GM12874 (cell line): ENCODE data around the gene NIBAN1.

Source experiments
- TF ChIP-seq, protein P1 (sequence below): IDR thresholded peaks from 2 replicates; pipeline ENCODE4 v1.5.1; 2011; ENCODE audit warnings: low read depth, mild to moderate bottlenecking, control low read depth, low read length, moderate library complexity; ENCODE audit not compliant: insufficient read depth

The NIBAN1 gene

GRCh38 chr1:184947497-184948256 lies 26.6 kb downstream of the NIBAN1 start:
- TF ChIP-seq, protein P1, sequence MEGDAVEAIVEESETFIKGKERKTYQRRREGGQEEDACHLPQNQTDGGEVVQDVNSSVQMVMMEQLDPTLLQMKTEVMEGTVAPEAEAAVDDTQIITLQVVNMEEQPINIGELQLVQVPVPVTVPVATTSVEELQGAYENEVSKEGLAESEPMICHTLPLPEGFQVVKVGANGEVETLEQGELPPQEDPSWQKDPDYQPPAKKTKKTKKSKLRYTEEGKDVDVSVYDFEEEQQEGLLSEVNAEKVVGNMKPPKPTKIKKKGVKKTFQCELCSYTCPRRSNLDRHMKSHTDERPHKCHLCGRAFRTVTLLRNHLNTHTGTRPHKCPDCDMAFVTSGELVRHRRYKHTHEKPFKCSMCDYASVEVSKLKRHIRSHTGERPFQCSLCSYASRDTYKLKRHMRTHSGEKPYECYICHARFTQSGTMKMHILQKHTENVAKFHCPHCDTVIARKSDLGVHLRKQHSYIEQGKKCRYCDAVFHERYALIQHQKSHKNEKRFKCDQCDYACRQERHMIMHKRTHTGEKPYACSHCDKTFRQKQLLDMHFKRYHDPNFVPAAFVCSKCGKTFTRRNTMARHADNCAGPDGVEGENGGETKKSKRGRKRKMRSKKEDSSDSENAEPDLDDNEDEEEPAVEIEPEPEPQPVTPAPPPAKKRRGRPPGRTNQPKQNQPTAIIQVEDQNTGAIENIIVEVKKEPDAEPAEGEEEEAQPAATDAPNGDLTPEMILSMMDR, result no peak

GRCh38 chr1:184945678-184946412 lies 28.5 kb downstream of the NIBAN1 start:
- TF ChIP-seq, protein P1, result no peak

DNA sequence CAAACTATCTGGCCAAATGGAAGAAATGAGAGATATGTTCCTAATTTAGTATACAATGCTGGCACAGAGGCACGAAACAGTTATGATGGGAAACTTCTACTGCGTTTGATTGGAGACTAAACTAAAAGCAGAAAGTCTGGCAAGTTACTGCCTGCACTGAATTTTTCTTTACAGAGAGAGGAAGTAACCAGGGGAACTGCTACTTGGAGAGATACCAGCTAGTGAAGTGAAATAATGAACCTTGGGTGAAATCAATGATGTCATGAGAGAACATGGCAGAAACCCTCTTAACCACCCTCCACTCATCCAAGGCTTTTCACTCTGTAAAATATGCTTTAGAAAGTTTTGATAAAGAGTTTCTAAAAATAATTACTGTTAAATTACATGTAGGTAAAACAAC lies 29.3 kb downstream of the NIBAN1 start:
- TF ChIP-seq, protein P1, result no peak

- TF ChIP-seq, protein P1, result no peak
Measured at GRCh38 chr1:184943998-184944397, 30.3 kb downstream of the NIBAN1 start.

DNA sequence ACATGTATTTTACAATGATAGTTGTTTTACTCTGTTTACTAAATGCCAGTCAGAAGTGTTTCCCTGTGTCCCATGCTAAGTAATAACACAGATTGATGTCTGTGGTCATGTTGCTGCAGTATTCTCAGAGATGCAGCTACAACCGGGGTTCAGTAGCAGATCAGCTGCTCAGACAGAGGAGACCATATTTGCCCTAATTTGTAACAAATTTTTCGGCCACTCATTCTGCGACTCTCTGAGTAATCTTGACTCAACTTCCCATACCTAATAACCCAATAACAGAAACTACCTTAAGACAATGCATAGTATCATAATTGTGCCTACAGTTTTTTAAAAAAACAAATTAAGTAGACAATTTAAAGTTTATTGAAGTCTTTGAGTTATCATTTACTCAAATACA lies 32.6 kb downstream of the NIBAN1 start:
- TF ChIP-seq, protein P1, result no peak

DNA sequence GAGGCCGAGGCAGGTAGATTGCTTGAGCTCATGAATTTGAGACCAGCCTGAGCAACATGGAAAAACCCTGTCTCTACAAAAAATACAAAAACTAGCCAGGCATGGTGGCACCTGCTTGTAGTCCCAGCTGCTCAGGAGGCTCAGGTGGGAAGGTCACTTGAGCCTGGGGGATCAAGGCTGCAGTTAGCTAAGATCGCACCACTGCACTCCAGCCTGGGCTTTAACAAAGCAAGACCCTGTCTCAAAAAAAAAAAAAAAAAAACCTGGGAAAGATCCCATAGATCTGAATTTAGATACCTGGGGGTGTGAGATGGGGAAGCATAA lies 32.9 kb downstream of the NIBAN1 start:
- TF ChIP-seq, protein P1, result no peak

DNA sequence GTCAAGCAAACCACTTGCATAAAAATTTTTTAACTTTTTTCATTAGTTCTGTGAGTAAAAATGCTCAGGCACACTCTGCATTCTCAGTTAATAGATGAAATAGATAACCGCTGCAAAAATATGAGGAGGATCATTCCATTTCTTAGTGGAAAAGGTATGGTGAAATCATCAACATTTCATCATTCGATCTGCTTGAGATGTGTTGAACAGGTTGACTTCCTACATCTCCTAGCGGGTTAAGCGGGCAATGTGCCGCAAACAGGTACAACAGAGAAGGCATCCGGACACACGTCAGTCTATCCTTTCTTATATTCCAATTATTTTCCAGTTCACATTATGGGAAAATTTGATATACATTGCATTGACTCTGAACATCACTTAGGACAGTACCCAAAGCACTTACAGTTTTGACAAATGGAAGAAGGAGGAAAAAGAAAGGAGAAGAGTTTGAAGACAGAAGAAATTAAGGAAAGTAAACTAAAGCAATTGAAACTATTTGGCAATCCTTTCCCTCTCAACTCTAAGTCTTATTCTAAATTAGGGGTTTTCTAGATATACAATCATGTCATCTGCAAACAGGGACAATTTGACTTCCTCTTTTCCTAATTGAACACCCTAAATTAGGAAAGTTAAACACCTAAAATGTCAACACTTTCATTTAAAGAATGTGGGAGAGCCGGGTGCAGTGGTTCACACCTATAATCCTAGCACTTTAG lies 33.5 kb downstream of the NIBAN1 start:
- TF ChIP-seq, protein P1, result no peak
